Measurements from ENCODE around the gene EEFSEC.
A peak's percentile ranks its signal among the peaks of the same experiment; 100 is the strongest.

DNA sequence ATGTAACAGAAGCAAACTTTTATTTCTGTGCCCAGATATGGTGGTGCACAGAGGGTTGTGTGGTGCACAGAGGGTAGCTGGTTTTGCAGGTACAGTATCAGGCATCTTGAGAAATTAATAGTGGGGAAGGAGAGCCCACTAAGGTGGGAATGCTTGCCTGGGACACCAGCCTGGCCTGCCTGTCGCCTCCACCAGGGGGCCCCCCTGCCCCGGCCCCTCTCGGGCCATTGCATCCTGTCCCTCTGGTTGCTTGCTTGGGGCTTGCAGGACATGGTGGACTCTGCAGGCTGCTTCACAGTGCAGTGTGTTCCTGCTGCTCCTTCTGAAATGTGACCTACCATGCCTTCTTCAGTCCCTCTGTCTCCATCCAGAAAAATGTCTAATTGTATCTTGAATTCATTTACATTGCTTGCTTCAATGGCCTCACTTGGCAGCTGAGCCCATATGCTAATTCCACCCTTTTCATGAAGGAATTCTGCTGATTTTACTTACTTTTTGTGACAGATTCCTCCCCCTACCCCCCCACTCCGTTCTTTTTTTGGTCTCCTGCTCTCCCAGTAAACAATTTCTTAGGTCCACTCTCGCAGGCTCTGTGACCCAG is 73.6 kb downstream of the EEFSEC start:
- TF ChIP-seq, protein P1, sequence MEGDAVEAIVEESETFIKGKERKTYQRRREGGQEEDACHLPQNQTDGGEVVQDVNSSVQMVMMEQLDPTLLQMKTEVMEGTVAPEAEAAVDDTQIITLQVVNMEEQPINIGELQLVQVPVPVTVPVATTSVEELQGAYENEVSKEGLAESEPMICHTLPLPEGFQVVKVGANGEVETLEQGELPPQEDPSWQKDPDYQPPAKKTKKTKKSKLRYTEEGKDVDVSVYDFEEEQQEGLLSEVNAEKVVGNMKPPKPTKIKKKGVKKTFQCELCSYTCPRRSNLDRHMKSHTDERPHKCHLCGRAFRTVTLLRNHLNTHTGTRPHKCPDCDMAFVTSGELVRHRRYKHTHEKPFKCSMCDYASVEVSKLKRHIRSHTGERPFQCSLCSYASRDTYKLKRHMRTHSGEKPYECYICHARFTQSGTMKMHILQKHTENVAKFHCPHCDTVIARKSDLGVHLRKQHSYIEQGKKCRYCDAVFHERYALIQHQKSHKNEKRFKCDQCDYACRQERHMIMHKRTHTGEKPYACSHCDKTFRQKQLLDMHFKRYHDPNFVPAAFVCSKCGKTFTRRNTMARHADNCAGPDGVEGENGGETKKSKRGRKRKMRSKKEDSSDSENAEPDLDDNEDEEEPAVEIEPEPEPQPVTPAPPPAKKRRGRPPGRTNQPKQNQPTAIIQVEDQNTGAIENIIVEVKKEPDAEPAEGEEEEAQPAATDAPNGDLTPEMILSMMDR (optimal IDR thresholded peaks at IDR 0.05 in 1 of 3, IDR thresholded peaks at IDR 0.05 in 1 of 3, conservative IDR thresholded peaks at IDR 0.05 in 1 of 3; ENCODE audit: extremely low read depth in 1 of 3, insufficient read depth in 2 of 3, low read length in 3 of 3) = peak; percentile 63 to 83 (median 70)
- no peak for TF ChIP-seq EZH2 (IDR thresholded peaks at IDR 0.05; ENCODE audit: low read length)
